Thyroid gland (tissue), 4 donors: ENCODE measurements around the gene TESPA1. TPM values are rescaled to one million over a fixed set of nuclear protein-coding genes. Genes with fewer than 3 reads are reported as not detected.

Source experiments
- DNase-seq, 2 donors: peaks; one replicate each; pipeline ENCODE4 v3.0.0-alpha.2; 2019
- H3K27ac ChIP-seq, 3 donors: fragments of 200-600 bp; sonication (generic); 1 replicate in 2 of 3; 2 replicates in 1 of 3; pipeline ENCODE4 v1.5.1; 2016 to 2019; ENCODE audit warnings: mild to moderate bottlenecking in 1 of 3, moderate library complexity in 1 of 3
- H3K27me3 ChIP-seq: fragments of 200-600 bp; sonication (generic); one replicate; pipeline ENCODE4 v1.5.1; 2019
- H3K36me3 ChIP-seq, 2 donors: fragments of 200-600 bp; sonication (generic); one replicate each; pipeline ENCODE4 v1.5.1; 2016 to 2019
- H3K4me1 ChIP-seq, 2 donors: fragments of 200-600 bp; sonication (generic); one replicate each; pipeline ENCODE4 v1.5.1; 2017 to 2019
- H3K4me3 ChIP-seq, 3 donors: fragments of 200-600 bp; sonication (generic); replicated peaks in 1 of 3; 1 replicate in 2 of 3; 2 replicates in 1 of 3; pipeline ENCODE4 v1.5.1; 2016; ENCODE audit warnings: mild to moderate bottlenecking in 1 of 3
- H3K9me3 ChIP-seq: fragments of 200-600 bp; sonication (generic); one replicate; pipeline ENCODE4 v1.5.1; 2017
- CTCF ChIP-seq, 6 experiments: fragments of 200-600 bp in 3 of 6; fragments of 450-650 bp in 3 of 6; sonication (generic) in 3 of 6; IDR thresholded peaks; one replicate each; pipeline ENCODE4 v1.5.1; 2016 to 2019; ENCODE audit warnings: antibody characterized with exemption in 6 of 6, mild to moderate bottlenecking in 2 of 6, inconsistent platforms in 1 of 6, moderate library complexity in 1 of 6
- POLR2A ChIP-seq, 2 donors: fragments of 450-650 bp; IDR thresholded peaks; one replicate each; pipeline ENCODE4 v1.6.1; 2017; ENCODE audit warnings: antibody characterized with exemption in 2 of 2, mild to moderate bottlenecking in 2 of 2, moderate library complexity in 1 of 2
- WGBS, 2 donors: methylation state at CpG; one replicate each; pipeline ENCODE4 v1.1.5; 2017; 5-methylcytosine and 5-hydroxymethylcytosine counted together
- intact Hi-C: fragments of 100-400 bp; cut with DNase I; formaldehyde crosslinking; loops from one replicate; pipeline ENCODE4 v1.15.1; 2023
- total RNA-seq, 4 donors: library from RNA; depleted of rRNA; stranded (reverse); fragments of >200 nt; gene quantifications; one replicate each; pipeline ENCODE4 v1.2.3, GENCODE V29; 2016

The TESPA1 gene
- total RNA-seq, 4 donors from 2014 or later: 0.83 to 2.5 (median 2.0) TPM; not detected in 1

GRCh38 chr12:54983536-54984101 is 943 bp downstream of the TESPA1 start:
- H3K4me3 ChIP-seq: no peak overlapping the region
- TF ChIP-seq POLR2A (IDR thresholded peaks at IDR 0.05): no peak
- TF ChIP-seq CTCF (IDR thresholded peaks at IDR 0.05): no peak
- no peaks in the 10 kb centered on the region for H3K27me3 ChIP-seq
- no peak overlapping the region for H3K27ac ChIP-seq
- intact Hi-C loops: no loop called here
- H3K4me1 ChIP-seq: peaks cover 11 to 17% of the 10 kb centered on the region in 2 donors
- H3K9me3 ChIP-seq: no peaks in the 10 kb centered on the region
- H3K36me3 ChIP-seq: no peaks in the 10 kb centered on the region
- 86 to 97% methylated on average over 2 of the region's 2 CpGs for WGBS, 2 donors
- no peak for DNase-seq

GRCh38 chr12:54981796-54982195 is 2.8 kb downstream of the TESPA1 start:
- H3K4me3 ChIP-seq: no peak overlapping the region
- H3K4me1 ChIP-seq: peaks cover 8 to 12% of the 10 kb centered on the region in 2 donors
- WGBS, 2 donors: 88 to 100% methylated on average over 2 of the region's 2 CpGs
- H3K36me3 ChIP-seq: no peaks in the 10 kb centered on the region
- TF ChIP-seq POLR2A (IDR thresholded peaks at IDR 0.05): no peak
- no peak for TF ChIP-seq CTCF (IDR thresholded peaks at IDR 0.05)
- DNase-seq: no peak
- intact Hi-C loops: no loop called here
- no peaks in the 10 kb centered on the region for H3K27me3 ChIP-seq
- no peak overlapping the region for H3K27ac ChIP-seq
- H3K9me3 ChIP-seq: no peaks in the 10 kb centered on the region

- Histone ChIP-seq H3K27me3 (no peaks in the 10 kb centered on the region), H3K27ac (no peak overlapping the region), H3K4me3 (no peak overlapping the region), H3K4me1 (peaks cover 6 to 16% of the 10 kb centered on the region in 2 donors), H3K9me3 (no peaks in the 10 kb centered on the region), H3K36me3 (no peaks in the 10 kb centered on the region)
- DNase-seq: no peak
- 79 to 83% methylated on average over 5 of the region's 5 CpGs for WGBS, 2 donors
- TF ChIP-seq POLR2A (IDR thresholded peaks at IDR 0.05): no peak
- TF ChIP-seq CTCF (IDR thresholded peaks at IDR 0.05): no peak
- intact Hi-C loops: no loop called here
These were observed 4.2 kb downstream of the TESPA1 start for GRCh38 chr12:54980341-54980740.

- TF ChIP-seq CTCF (IDR thresholded peaks at IDR 0.05) (no peak), POLR2A (IDR thresholded peaks at IDR 0.05) (no peak)
- Histone ChIP-seq H3K27ac (no peak overlapping the region), H3K4me1 (peaks cover 0 to 5% of the 10 kb centered on the region in 2 donors), H3K9me3 (no peaks in the 10 kb centered on the region), H3K27me3 (no peaks in the 10 kb centered on the region), H3K36me3 (no peaks in the 10 kb centered on the region), H3K4me3 (no peak overlapping the region)
- no peak for DNase-seq
- intact Hi-C loops: no loop called here
- WGBS, 2 donors: 74 to 84% methylated on average over 5 of the region's 5 CpGs
These were observed 6.7 kb downstream of the TESPA1 start for GRCh38 chr12:54977857-54978256.

GRCh38 chr12:54977155-54977554 is 7.4 kb downstream of the TESPA1 start:
- no peak overlapping the region for H3K4me3 ChIP-seq
- no peaks in the 10 kb centered on the region for H3K36me3 ChIP-seq
- peaks cover 0 to 5% of the 10 kb centered on the region in 2 donors for H3K4me1 ChIP-seq
- no peak for TF ChIP-seq POLR2A (IDR thresholded peaks at IDR 0.05)
- TF ChIP-seq CTCF (IDR thresholded peaks at IDR 0.05): no peak
- H3K27ac ChIP-seq: no peak overlapping the region
- H3K9me3 ChIP-seq: no peaks in the 10 kb centered on the region
- intact Hi-C loops: no loop called here
- H3K27me3 ChIP-seq: no peaks in the 10 kb centered on the region
- 51 to 58% methylated on average over 3 of the region's 3 CpGs for WGBS, 2 donors
- DNase-seq: no peak
